Epidermal melanocyte (primary cell): Measurements from ENCODE around the gene ZNF91.
"Not testable (repeated sequence)": the region's sequence is repeated elsewhere in the genome, so short reads cannot be mapped to it uniquely, and the experiment has no call there.

ENCODE experiments used
- DNase-seq: peaks from one replicate; pipeline ENCODE4 v3.0.0; 2011; ENCODE audit warnings: low spot score; ENCODE audit not compliant: insufficient read length

Gene ZNF91

DNA sequence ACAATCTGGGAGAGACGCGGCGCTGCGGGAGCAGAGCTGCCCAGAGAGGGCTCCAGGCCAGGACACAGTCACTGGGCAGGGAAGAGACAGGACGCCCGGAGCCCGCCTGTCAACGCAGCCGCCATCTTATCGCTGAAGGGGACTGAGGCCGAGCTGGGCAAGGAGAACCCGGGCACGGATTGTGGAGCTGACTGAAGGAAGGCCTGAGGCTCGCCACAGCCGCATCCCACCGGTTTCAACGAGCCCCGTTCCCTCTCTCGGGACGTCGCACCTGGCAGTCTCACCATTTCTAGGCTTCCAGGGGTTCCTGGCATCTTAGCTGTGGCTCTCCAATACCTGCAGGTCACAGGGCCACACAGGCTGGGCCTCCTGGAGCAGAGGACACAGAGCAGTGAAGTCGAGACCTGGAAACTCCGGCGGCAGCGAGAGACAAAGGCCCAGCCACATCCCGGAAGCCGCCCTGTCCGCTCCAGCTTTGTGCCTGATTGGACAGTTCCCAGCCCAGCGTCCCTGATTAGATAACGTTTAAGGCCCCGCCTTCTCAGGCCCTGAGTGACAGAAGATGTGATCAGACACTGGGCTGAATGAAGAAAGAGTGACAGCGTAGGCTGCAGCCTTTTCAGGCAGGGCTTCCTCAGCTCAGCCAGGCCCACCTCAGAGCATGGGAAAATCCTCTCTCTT, at the start of gene ZNF91:
TSS of gene ZNF91 (minus strand) at position 431 of the 681 bp plus-strand sequence. CDS start at position 314, 117 bp downstream.
- peak; percentile 69 for DNase-seq

DNA sequence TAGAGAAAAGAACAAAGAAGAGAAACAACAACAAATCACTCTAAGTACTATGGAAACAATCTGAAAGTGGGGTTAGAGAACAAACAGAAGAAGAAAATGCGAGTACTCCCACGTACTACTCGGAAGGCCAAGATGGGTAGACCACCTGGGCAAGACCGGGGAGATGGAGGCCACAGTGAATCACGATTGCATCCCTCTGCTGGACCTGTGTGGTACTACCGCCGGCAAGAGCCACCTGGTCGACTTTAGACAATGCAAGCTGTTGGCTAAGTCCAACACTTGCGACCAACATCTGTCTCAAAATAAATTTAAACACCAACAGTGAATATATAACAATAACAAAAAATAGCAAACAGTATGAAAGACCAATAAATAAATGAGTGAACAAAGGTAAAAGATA, 45.5 kb upstream of the ZNF91 start:
- DNase-seq, result no peak

DNA sequence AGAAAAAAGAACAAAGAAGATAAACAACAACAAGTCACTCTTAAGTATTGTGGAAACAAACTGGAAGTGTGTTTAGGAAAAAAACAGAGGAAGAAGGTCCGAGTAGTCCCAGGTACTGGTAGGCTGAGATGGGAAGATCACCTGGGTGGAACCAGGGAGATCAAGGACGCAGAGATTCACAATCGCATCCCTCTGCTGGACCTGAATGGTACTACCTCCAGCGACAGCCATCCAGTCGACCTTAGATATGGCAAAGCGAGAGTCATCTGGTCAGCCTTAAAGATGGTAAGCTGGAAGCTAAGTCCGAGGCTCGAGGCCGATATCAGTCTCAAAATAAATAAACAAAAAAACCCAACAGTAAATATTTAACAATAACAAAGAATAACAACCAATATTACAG, 44.9 kb upstream of the ZNF91 start:
- DNase-seq, result no peak

DNA sequence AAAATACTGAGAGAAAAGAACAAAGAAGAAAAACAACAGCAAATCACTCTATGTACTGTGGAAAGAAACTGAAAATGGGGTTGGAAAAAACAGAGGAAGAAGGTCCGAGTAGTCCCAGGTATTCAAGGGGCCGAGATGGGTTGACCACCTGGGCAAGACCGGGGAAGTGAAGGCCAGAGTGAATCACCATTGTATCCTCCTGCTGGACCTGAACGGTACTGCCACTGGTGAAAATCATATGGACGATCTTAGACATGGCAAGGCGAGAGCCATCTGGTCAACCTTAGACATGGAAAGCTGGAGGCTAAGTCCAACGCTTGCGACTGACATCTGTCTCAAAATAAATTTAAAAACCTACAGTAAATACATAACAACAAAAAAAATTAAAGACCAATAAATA, 44.4 kb upstream of the ZNF91 start:
- DNase-seq, result no peak

DNA sequence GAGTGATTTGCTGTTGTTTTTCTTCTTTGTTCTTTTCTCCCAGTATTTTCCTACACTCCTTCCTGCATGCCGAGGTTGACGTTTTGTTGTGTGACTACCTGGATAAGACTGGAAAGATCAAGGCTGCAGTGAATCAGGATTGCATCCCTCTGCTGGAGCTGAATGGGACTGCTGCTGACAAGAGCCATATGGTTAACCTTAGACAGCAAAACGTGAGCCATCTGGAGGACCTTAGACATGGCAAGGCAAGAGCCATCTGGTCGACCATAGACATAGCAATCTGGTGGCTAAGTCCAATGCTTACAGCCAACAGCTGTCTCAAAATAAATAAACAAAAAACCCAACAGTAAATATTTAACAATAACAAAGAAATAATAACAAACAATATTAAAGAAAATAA, 42.6 kb upstream of the ZNF91 start:
- no peak for DNase-seq

DNA sequence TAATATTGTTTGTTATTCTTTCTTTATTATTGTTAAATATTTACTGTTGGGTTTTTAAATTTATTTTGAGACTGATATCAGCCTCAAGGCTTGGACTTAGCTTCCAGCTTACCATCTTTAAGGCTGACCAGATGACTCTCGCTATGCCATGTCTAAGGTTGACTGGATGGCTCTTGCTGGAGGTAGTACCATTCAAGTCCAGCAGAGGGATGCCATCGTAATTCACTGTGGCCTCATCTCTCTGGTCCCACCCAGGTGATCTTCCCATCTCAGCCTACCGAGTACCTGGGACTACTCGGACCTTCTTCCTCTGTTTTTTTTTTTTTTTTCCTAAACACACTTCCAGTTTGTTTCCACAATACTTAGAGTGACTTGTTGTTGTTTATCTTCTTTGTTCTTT, 41.7 kb upstream of the ZNF91 start:
- no peak for DNase-seq

DNA sequence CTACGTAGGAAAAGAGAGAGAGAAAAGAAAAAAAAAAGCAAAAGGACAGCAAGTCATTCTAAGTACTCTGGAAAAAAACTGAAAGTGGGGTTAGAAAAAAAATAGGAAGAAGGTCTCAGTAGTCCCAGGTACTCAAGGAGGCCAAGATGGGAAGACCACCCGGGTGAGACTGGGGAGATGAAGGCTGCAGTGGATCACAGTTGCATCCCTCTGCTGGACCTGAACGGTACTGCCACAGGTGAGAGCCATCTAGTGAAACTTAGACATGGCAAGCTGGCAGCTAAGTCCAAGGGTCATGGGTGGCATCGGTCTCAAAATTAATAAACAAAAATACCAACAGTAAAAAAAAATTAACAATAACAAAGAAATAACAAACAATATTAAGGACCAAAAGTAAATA, 41.0 kb upstream of the ZNF91 start:
- DNase-seq, result no peak

DNA sequence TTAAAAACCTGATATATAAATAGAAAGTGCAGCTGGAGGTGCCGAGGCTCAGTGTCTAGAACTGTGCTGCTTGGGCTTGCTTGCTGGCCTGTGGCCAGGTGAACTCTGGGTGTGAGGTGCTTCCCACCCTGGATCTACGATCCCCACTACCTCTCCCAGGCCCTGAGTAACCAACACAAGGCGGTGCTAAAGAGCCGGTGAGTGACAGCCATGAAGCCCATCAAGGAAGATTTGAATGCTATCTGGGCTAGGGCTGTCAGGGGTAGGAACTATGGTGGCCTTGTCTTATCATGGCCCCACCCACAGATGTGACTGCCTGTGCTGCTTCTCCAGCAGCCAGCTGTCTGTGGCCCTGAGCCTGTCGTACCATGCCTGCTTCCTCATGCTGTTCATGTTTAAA, 25.6 kb upstream of the ZNF91 start:
- no peak for DNase-seq

DNA sequence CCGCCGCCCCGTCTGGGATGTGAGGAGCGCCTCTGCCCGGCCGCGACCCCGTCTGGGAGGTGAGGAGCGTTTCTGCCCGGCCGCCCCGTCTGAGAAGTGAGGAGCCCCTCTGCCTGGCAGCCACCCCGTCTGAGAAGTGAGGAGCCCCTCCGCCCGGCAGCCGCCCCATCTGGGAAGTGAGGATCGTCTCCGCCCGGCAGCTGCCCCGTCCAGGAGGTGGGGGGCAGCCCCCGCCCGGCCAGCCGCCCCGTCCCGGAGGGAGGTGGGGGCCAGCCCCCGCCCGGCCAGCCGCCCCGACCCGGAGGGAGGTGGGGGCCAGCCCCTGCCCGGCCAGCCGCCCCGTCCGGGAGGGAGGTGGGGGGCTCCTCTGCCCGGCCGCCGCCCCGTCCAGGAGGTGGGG, 24.0 kb upstream of the ZNF91 start:
- not testable (repeated sequence) for DNase-seq

DNA sequence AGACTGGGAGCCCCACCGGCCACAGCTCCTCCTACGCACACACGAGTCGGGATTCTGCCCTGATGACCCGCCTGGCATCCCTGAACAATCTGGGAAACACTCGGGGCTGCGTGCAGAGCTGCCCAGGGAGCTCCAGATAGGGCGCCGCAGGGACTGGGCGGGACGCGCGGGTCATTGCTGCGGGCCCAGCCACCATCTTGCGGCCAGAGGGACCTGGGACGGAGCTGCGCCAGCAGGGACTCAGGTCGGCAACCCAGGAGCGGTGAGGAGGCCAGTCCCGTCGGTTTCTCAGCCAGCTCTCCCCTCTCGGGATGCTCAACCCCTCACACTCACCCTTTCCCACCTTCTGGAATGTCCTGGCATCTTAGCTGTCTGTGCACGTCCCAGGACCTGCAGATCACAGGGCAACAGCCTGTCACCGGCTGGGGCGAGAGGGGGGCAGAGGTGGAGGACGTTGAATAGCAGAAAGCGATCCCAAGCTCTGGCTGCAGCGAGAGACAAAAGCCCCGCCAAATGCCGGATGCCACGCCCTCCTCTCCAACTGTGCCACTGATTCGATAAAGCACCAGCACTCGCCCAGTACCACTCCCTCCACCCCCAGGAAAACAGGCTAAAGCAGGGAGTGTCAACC, 20.4 kb upstream of the ZNF91 start:
- DNase-seq, result no peak

DNA sequence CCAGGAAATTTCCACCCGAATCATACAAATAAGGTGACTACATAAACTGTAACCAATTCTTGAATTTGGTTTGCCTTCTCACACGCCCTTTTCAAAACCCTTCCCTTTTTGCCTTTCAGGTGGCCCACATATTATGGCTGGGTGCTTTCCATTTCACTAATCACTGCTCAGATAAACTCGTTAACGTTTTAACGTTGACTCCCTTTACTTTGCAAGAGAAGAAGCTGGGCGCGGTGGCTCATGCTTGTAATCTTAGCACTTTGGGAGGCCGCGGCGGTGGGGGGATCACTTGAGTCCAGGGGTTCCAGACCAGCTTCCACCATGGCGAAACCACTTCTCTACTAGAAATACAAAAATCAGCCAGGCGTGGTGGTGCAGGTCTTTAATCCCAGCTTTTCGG, 19.8 kb upstream of the ZNF91 start:
- DNase-seq, result no peak

DNA sequence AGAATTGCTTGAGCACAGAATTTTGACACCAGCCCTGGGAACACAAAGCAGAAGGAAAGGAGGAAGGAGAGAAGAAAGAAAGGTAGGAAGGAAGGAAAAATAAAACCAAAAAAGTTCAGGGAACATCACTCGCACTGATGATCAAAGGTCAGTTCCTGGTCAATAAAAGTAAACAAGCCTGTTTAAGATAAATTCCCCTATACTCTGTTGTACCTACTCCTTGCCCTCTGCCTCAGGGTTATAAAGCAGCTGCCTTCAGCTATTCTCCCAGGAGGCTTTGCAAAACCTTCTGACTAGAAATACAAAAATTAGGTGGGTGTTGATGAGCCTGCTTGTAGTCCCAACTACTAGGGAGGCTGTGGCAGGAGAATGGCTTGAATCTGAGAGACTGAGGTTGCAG, 14.9 kb upstream of the ZNF91 start:
- DNase-seq, result no peak

DNA sequence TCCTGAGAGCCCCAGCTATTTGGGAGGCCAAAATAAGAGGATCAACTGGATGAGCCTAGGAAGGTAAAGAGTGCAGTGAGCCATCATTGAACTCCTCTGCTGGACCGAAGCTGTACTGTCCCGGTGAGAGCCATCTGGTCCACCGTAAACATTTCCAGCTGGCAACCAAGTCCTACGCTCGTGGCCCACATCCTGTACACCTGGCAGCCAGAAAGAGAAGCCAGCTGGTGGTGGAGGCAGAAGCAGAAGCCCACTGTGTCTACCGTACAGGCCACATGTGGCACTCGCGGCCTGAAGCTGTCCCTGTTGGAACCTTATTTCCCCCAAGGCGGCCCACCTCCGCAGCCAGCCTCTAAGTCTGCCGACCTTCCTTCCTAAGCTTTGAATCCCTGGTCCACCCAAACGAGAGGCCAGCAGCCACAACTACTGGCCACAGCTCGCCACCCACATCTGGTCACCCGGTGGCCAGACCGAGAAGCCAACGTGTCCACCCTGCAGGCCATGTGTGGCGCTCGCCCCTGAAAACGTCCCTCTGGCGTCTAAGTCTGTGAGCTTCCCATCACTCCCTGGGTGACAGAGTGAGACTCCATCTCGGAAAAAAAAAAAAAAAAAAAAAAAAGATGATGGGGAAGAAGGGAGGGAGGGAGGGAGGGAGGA, 14.2 kb upstream of the ZNF91 start:
- no peak for DNase-seq

DNA sequence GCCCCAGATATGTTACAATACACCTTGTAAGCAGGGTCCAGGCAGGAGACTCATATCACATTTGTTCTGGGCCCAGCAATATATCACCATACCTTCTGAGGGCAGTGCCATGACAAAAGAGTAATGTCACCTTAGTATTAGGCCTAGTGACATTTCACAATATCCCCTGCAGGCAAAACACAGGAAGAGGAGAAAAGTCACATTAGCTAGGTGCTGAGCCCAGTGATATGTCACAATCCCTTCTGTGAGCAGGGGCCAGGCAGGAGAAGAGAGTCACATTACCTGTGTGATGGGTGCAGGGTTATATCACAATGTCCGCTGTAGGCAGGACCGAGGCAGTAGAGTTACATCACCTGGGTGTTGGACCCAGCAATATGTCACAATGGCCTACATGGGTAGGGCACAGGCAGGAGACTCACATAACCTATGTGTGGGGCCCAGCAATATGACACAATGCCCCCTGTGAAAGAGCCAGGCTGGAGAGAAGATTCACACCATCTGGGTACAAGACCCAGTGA, 12.4 kb upstream of the ZNF91 start:
- DNase-seq, result no peak

DNA sequence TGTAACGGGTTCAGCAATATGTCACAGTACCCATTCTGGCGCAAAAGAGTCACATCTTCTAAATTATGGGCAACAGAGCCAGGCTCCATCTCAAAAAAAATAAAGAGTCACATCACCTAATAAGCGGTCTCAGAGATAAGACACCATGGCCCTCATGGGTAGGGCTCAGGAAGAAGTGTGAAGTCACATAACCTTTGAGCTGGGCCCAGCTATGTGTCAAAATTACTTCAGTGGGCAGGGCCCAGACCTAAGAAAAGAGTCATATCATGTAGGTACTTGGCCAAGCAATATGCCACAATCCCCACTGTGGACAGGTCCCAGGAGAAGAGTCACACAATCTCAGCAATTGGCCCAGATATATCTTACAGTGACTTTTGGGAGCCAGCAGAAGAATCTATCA, 11.4 kb upstream of the ZNF91 start:
- no peak for DNase-seq

DNA sequence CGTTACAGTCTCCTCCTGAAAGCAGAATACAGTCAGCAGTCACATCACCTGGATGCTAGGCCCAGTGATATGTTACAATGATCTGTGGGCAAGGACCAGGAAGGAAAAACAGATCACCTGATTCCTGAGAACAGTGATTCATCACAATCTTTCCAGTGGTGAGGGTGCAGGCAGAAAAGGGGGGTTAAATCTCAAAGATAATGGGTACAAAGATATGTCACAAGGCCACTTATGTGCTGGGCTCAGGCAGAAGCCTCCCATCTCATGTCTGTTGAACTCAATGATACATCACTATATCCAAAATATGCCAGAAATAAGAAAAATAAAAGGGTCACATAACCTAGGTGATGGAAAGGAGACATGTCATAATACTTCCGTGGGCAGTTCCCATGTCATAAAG, 10.8 kb upstream of the ZNF91 start:
- DNase-seq, result no peak

DNA sequence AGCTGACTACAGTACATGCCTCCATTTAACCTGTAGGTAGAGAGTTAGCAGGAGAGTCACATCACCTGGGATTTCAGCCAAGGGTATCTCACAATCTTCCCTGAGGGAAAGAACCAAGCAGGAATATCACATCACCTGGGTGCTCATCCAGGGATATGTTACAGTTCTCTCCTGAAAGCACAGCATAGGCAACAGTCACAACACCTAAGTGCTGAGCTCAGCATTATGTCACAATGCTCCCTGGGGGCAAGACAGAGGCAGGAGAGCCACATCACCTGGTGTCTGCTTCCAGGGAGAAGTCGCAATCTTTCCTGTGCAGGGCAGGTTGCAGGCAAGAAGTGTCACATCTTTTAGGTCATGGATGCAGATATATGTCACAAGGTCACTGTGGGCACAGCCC, 9.4 kb upstream of the ZNF91 start:
- no peak for DNase-seq

DNA sequence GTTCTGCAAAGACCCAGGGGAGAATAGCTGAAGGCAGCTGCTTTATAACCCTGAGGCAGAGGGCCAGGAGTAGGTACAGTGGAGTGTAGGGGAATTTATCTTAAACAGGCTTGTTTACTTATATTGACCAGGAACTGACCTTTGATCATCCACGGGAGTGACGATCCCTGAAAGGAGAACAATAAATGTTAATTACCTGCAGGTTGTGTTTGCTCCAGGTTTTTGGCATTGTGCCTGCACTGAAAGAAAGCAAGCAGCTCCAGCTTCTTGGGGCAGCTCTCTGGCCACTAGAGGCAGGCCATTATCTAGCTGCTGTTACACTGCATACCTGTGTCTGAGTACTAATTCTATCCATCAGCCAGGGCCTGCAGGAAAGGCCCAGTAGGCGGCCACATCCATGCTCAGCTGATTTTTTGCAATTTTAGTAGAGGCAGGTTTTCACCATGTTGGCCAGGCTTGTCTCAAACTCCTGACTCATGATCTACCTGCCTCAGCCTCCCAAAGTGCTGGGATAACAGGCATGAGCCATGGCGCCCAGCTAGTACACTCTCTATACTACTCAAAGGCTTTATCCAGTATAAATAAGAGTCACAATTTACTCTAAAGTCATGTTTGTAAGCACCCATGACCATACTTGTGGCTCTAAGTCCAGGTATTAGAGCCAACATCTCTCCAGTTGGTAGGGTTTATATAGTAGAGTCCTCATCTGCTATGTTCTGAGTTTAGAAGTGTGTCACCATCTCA, 8.5 kb upstream of the ZNF91 start:
- no peak for DNase-seq

DNA sequence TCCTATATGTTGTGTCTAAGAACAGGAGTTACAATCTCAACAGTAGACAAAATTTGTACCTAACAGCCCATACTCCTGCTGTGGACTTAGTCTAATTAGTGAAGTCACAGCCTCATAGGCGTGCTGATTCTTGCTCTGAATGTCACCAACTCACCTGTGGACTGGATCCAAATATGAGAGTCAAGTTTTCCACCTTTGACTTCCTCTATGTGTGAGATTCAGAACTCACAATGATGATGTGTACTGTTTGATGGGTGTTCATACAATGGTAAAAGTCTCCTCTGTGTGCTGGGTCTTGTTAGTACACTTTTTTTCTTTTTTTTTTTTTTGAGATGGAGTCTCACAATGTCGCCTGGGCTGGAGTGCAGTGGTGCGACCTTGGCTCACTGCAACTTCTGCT, 7.8 kb upstream of the ZNF91 start:
- no peak for DNase-seq

DNA sequence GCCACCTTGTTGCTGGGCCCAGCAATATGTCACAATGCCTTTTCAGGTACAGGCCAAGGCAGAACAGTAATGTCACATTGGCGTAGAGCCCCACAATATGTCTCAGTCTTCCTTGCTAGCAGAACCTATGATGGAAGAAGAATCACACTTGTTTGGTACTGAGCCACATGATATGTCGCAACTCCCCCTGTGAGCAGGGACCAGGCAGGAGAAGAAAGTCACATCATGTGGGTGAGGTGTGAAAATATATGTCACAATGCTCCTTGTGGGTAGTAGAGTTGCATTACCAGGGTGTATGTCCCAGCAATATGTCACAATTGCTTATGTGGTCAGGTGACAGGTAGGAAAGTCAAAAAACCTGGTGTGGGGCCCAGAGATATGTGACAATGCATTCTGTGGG, 7.1 kb upstream of the ZNF91 start:
- DNase-seq, result no peak

DNA sequence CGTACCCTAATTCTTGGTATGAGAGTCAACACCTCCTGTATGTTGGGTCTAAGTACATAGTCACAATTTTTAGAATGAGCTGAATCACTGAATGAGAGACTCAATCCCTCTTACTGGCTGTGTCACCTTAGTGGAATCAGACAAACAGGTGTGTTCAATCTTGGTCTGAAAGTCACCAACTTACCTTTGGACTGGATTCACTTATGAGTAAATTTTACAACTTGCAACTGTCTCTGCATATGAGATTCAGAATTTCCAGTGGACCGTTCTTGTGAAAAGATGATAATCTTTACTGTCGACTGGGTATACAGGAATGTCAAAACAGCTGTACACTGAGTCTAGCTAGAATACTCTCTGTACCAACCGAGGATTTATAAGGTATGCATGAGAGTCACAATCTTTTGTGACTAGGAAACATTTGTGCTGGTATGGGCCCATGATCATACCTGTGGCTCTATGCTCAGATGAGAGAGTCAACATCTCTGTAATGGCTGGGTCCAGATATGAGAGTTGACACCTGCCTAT, 5.9 kb upstream of the ZNF91 start:
- no peak for DNase-seq

DNA sequence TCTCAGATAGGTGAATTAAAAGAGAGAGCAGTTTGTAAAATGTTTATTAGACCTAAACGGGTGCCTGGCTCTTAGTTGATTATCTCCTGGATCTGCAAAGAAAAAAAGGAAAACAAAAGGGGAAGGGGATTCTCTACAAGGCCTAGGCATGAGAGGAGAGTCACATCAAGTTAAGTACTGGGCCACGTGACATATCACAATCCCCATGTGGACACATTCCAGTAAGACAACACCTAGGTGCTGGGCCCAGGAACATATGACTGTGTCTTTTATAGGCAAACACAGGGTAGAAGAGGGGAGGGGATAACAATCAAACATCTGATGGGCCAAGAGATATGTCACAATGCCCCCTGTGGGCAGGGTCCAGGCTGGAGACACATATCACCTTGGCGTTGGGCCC, 4.2 kb upstream of the ZNF91 start:
- DNase-seq, result no peak
